GM21447 (cell line): ENCODE results near the gene FGD6.
A peak's percentile ranks its signal among the peaks of the same experiment; 100 is the strongest.
"Not testable (repeated sequence)": the region's sequence is repeated elsewhere in the genome, so short reads cannot be mapped to it uniquely, and the experiment has no call there.

Experiments
- ATAC-seq: cut with Tn5 transposase; IDR thresholded peaks from one replicate; pipeline ENCODE4 v1.9.1; 2021; ENCODE audit not compliant: unreplicated experiment

The FGD6 gene

DNA sequence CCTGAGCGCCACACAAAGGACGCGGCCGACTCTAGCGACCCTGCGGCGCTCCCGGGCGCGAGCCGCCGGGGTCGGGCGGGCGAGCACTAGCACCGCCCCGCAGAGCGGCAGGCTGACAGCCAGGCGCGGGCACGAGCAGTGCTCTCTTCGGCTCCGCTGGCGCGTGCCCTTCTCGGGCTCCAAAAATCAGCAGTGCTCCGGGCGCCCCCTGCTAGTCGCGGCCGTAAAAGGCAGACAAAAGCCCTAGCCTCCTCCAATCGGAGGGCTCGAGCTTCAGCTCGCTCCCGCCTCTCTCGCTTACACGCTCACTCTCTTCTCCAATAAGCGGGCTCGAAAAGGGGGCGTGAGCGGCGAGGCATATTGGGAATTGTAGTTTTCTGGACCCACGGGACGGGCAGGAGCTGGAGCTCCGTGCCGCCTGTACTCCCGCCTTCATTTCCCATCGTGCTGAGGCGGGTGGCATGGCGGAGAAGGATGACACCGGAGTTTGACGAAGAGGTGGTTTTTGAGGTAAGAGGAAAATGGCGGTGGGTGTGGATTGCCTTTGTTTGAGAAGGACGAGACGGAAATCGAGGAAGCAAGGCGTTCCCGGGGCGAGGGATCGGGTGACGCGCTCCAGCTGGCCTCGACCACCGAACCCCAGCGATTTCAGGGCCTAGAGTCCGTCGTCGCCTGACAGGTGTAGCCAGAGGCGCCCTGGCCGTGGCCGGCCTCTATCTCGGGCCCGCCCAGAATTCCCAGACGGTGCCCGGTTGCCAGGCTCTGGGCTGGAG, at the start of gene FGD6, which contains the start of gene VEZT:
TSS of gene FGD6 (minus strand) at position 91 of the 773 bp plus-strand sequence. CDS start 227 bp downstream, outside the sequence.
TSS of gene VEZT (plus strand) at position 431 of the 773 bp plus-strand sequence. CDS start at position 475, 44 bp downstream.
- peak; percentile 88 for ATAC-seq

DNA sequence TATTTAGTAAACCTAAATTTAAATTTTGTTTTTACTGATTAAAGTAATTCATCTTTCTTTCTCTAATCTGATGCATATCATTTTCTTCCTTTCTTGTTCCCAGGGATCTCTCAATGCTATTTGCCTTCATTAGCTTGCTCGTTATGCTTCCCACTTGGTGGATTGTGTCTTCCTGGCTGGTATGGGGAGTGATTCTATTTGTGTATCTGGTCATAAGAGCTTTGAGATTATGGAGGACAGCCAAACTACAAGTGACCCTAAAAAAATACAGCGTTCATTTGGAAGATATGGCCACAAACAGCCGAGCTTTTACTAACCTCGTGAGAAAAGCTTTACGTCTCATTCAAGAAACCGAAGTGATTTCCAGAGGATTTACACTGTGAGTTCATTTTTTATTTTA, 49.0 kb upstream of the FGD6 start:
- ATAC-seq: no peak

DNA sequence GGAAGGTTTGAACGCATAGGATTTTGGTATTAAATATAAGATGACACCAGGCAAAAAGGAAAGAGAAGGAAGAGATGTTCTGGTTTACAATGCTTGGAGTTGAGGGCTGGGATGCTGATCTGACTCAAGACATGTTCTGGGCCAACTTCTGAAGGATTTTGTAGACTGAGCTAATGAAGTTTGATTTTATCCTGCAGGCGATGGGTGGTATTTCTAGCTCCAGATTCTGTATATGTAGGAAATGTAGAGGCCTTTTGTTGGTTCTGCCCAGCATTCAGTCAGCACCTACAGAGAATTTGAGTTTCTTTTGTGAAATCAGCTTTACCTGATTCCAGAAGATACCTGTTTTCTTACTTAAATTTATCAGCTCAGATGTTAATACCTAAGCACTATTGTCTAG, 48.5 kb upstream of the FGD6 start:
- ATAC-seq: no peak

DNA sequence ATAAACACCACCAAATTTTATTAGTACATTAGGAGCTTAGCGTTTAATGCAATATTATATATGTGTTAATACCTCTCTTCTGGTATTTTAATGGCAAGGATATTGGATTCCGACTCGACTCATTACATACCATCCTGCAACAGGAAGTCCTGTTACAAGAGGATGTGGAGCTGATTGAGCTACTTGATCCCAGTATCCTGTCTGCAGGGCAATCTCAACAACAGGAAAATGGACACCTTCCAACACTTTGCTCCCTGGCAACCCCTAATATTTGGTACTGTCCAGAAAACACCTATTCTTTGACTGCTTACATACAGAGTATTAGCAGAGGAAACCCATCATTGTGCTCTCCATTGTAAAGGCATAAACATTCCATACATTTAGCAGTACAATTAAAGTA, 45.5 kb upstream of the FGD6 start:
- ATAC-seq: no peak

DNA sequence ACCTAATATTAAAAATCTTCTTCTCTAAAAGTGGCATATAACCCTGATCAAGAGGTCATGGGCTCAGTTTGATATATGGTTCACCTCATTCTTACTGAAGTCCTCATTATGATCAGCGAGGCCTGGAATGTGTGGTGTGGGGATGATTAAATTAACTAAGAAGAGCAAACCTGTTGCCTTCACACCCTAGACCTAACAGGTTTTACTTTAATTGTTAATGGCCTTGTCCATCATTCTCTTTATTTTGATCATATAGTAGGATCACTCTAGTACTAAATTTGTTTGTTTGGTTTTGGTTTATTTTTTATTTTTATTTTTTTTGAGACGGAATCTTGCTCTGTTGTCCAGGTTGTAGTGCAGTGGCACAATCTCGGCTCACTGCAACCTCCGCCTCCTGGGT, 43.8 kb upstream of the FGD6 start:
- ATAC-seq: no peak

DNA sequence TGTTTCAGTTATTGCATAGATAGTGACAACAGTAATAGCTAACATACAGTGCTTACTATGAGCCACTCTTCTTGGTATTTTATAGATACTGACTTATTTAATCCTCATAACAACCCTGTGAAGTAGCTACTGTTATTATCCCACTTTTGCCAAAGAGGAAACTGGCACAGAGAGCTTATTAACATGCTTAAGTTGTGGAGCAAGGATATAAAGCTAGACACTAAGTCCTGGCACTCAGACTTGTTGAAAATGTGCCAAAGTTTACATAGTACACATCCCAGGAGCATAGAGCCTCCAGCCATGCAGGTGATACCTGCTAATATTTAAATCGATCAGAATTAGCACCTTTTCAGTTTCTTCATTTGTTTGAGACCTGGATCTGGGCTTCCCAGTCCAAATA, 42.1 kb upstream of the FGD6 start:
- ATAC-seq: no peak

DNA sequence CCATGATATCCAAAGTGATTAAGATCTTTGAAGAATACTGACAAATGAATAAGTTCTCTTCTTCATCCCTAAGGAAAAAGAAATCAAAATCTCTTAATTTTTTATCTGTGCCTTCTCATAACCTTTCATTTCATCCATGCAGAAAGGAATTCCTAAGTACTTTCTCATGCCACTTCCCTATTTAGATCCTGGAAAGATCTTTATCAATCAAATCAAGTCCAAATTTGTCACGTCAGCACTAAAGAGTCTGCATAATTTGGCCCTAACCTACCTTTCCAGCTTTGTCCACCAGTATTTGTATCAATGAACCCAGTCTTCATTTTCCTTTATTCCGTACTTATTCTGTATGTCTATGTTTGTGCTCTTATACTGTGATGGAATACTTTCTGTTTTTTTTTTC, 41.5 kb upstream of the FGD6 start:
- ATAC-seq: no peak

DNA sequence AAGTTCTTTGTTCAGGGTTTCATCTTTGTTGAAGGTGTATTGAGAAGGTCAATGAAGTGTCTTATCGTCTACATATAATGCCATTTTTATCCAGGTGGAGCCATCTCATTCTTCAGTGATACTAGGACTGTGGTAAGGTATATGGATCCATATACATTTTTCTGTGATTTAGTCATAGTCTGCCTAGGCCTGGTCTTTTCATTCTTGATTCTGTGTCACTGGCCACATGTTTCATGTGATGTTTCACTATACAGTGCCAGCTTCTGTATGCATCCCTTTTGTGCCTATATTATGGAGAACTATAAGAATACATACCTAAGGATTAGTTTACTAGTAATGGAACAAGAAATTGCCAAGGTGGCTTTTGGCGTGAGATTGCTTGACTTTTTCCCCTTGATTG, 40.9 kb upstream of the FGD6 start:
- no peak for ATAC-seq

DNA sequence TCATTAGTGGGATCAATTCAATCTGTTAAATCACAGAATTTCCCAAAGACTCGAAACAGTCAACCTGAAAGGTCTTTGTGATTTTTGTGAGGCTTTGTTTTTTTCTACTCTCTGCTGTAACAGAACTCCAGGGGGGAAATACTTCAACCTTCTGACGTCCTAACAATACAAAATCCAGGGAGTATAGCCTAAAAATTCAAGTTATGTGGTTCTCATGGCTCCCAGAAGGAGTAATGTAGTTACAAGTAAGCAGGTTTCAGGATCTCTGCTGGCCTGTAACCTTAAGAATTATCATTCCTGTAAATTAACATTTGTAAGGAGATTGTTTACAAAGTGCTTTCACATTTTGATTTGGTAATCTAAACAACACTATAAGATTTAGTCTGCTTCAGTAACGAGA, 40.3 kb upstream of the FGD6 start:
- ATAC-seq: no peak

DNA sequence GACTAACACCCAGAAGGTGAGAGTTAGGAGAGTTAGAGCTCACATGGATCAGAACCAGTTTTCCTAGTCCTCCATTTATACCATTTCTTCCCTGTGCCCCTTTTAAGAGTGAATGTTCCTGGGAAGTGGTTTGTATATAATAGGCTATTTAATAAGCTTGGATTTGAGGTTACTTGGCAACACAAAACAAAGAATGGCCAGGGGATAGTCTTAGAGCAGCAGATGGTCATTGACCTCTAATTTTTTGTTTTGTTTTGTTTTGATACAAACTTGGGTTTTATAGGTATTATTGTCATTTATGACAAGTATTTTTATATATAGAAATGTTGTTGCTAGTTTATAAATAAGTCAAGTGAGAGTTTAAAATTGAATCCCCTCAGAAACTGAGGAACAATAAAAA, 36.1 kb upstream of the FGD6 start:
- ATAC-seq: no peak

DNA sequence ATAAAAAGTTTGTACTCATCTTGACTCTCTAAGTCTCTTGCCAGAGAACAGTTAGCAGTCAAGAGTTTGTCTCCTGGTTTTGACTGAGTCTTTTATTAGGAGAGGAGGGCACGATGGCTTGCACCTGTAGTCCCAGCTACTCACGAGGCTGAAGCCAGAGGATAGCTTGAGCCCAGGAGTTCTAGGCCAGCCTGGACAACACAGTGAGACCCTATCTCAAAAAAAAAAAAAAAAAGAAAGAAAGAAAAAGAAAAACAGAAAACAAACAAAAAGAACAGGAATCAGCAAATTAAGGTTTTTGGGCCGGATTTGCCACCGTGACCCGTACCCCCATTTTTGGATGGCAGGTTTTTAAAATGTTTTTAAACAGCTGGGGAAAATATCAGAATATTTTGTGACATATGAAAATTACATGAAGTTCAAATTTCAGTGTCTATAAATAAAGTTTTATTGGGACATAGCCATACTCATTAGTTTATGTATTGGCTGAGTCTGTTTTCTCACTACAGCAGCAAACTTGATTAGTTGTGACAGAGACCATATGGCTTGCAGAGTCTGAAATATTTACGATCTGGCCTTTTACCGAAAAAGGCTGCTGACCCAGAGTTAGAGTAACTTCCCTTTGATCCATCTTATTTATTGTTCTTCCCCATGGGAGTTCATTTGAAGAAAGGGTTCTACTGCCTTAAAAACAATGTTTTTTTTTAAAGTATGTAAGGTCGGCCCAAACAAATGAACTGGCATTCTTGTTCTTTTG, 31.5 kb upstream of the FGD6 start:
- no peak for ATAC-seq

DNA sequence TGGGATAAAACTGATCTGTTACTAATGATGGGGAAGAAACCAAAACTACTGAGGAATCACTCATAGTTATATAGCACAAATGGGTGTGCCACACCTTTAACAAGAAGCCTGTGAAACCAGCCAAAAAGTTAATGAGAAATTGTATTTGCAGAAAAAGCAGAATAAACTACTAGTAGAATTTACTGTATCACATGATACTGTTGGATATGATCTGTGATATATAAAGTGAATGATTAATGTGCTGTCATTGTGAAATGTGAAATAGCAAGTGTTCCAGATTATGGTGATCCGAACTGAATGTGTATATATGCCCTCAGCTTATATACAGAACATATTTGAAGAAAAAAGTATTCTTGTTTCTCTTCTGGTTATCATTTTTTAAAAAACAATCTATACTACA, 30.8 kb upstream of the FGD6 start:
- ATAC-seq: no peak

DNA sequence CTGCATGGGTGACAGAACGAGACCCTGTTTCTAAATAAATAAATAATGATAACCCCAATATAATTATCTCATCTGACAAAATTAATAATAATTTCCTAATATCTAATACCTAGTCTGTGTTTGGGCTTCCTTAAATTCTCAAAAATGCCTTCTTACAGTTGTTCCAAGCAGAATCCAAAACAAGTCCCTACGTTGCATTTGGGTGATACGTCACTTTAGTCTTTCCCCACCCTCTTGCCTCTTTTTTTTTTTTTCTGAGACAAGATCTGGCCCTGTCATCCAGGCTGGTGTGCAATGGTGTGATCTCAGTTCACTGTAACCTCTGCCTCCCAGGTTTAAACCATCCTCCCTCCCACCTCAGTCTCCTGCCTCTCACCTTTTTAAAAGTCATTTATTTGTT, 27.1 kb upstream of the FGD6 start:
- no peak for ATAC-seq

DNA sequence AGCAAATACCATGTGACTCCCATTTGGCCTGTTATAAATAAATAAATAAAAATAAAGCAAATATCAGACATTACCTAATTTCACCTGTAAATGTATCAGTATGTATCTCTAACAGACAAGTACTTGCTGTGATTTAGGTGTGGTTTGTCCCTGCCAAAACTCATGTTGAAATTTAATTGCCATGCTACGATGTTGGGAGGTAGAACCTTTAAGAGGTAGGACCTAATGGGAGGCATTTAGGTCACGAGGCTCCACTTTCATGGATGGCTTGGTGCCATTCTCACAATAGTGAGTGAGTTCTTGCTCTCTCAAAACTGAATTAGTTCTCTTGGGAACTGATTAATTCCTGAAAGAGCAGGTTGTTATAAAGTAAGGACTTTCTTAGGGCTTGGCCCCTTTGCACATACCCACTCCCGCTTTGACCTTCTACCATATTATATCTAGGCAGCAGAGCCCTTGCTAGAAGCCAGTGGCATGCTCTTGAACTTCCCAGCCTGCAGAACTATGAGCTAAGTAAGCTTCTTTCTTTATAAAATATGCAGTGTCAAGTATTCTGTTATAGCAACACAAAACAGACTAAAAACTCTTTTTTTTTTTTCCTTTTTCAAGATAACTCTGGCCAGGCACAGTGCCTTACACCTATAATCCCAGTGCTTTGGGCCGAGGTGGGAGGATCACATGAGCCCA, 26.4 kb upstream of the FGD6 start:
- ATAC-seq: no peak

DNA sequence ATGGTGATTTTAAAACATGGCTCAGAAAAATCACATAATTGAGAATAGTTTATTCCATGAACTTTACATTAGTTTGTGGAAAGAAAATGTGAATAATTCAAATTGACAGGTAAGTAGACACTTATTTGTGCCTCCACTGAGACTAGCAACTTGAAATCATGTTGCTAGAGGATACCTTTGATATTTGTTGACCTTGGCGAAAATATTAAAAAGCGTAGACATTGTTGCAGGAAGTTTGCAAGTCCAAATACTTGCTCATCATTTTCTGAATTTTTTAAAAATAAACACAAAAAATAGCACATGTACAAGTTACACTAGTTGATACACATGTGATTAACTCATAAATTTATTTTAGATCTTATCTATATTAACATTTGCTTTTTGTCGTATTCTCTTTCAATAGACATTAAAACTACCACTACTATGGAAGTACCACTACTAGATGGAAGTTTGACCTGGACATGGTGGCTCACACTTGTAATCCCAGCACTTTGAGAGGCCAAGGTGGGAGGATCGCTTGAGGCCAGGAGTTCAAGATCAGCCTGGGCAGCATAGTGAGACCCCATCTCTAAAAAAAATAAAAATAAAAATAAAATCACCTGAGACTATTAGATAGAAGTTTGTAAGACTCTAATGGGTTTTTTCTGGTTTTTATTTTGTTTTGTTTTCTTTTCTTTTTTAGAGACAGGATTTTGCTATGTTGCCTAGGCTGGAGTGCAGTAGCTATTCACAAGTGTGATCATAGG, 24.7 kb upstream of the FGD6 start:
- no peak for ATAC-seq

DNA sequence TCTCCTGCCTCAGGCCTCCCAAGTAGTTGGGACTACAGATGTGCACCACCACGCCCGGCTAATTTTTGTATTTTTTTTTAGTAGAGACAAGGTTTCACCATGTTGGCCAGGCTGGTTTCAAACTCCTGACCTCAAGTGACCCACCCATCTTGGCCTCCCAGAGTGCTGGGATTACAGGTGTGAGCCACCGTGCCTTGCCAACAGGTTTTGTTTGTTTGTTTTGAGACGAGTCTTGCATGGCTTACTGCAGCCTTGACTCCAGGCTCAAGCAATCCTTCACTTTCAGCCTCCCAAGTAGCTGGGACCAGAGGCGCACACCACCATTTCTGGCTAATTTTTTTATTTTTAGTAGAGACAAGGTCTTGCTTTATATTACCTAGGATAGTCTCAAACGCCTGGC, 23.9 kb upstream of the FGD6 start:
- ATAC-seq: not testable (repeated sequence)

DNA sequence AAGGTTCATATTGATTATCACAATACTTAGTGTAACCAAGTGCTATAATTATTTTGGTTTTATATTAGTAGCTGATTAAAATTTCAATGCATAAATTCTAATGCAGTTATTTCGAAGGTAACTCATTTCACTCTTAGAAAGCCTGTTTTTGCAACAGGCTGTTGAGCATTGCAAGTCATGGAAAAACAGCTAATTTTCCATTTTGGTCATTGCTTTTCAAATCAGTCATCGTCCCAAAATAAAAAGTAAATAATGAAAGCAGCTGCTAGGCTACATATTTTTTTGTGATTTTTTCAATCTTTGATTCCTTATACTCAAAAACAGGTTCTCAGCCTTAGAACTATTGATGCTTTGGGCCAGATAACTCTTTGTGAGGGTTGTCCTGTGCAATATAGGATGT, 23.3 kb upstream of the FGD6 start:
- ATAC-seq: no peak

DNA sequence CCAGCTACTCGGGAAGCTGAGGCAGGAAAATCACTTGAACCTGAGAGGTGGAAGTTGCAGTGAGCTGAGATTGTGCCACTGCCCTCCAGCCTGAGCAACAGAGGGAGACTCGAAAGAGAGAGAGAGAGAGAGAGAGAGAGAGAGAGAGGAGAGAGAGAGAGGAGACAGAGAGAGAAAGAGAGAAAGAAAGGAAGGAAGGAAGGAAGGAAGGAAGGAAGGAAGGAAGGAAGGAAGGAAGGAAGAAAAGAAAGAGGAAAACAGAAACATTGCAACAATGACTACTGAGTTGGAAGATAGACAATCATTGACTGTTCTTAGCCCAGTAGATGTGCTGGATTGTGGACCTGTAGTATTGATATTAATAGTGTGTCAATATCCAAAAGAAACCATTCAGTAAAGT, 22.6 kb upstream of the FGD6 start:
- ATAC-seq: not testable (repeated sequence)

DNA sequence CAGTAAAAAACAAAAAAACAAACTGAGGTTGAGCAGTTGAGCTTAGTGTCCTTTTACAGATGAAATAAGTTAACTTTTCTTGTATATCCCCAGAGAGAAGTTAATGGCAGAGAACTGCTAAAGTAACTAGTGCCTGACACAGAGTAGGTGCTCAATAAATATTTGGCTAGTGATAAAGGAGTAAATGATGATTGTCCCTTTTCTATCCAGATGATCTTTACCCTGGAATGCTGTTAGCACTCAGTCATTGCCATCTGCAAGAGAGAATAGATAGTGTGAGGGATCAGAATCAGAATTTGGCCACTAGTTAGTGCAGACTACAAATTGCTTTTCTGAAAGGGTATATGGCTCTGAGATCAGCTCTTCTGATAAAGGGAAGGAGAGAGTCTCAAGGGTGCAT, 21.9 kb upstream of the FGD6 start:
- ATAC-seq: no peak

DNA sequence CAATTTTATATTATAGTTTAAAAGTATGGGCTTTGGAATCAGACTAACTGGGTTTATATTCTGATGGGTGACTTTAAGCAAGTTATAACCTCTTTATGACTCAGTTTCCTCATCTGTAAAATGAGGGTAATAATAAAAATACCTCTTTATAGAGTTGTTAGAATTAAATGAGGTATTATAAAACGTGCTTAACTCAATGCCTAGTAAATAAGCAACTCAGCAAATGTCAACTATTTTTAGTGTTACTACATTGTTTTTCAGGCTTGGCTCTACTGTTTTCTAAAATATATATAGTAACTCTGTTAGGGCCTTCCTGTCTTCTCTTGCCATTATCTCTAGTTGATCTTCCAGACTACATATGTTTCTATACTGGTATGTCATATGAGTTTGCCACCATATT, 20.9 kb upstream of the FGD6 start:
- no peak for ATAC-seq

DNA sequence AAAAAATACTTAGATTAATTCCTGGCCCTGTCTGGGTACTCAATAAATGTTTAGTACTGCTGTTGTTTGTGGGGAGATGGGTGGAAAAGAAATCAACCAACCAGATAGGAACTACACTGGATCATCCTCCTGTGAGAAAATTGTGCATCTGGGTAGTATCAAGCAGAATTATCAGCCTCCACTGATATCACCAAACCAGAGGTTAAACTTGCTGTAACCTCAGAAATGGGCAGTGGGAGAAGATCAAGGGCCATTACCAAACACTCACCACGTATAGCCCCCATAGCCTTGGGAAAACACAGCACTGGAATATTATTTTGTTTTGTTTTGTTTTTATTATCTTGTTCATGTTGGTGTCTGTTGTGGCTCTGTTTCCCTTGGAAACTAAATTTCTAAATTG, 20.0 kb upstream of the FGD6 start:
- no peak for ATAC-seq
